ENCODE results near the gene TSGA10. TPM values are rescaled to one million over a fixed set of nuclear protein-coding genes. Genes with fewer than 3 reads are reported as not detected.

The TSGA10 gene
- total and polyA plus RNA-seq, 10 donors, result 2.5 to 14.0 (median 7.7) TPM

- TF ChIP-seq CTCF (IDR thresholded peaks at IDR 0.05 in 8 of 11, conservative IDR thresholded peaks at IDR 0.05 in 3 of 11) (no peak), POLR2AphosphoS5 (IDR thresholded peaks at IDR 0.05) (no peak), POLR2A (IDR thresholded peaks at IDR 0.05) (no peak)
- DNase-seq, result no peak
- no peak overlapping the region for H3K4me3 ChIP-seq
- no peak overlapping the region for H3K27ac ChIP-seq
- no peaks in the 10 kb centered on the region for H3K4me1 ChIP-seq
- H3K36me3 ChIP-seq, result no peaks in the 10 kb centered on the region
- intact Hi-C loops (cut with DNase I; ENCODE audit: low total_unique reads), result no loop called here
- no peaks in the 10 kb centered on the region for H3K9me3 ChIP-seq
- 70 to 82% (median 76%) methylated on average over 2 of the region's 2 CpGs for WGBS, 5 donors
- no peaks in the 10 kb centered on the region for H3K27me3 ChIP-seq (replicated peaks in 1 of 7)
Measured at GRCh38 chr2:99032001-99032400, 122.7 kb downstream of the TSGA10 start.

GRCh38 chr2:99031481-99031880 is 123.3 kb downstream of the TSGA10 start:
- Histone ChIP-seq H3K4me1 (no peaks in the 10 kb centered on the region), H3K4me3 (no peak overlapping the region), H3K36me3 (no peaks in the 10 kb centered on the region), H3K9me3 (peaks cover 0 to 3% (median 0%) of the 10 kb centered on the region in 8 donors), H3K27ac (no peak overlapping the region), H3K27me3 (replicated peaks in 1 of 7) (no peaks in the 10 kb centered on the region)
- WGBS, 5 donors, result 80 to 86% (median 82%) methylated on average over 3 of the region's 3 CpGs
- no peak for DNase-seq
- intact Hi-C loops (cut with DNase I; ENCODE audit: low total_unique reads), result no loop called here
- TF ChIP-seq CTCF (IDR thresholded peaks at IDR 0.05 in 8 of 11, conservative IDR thresholded peaks at IDR 0.05 in 3 of 11) (no peak), POLR2A (IDR thresholded peaks at IDR 0.05) (no peak), POLR2AphosphoS5 (IDR thresholded peaks at IDR 0.05) (no peak)

- no peaks in the 10 kb centered on the region for H3K36me3 ChIP-seq
- H3K27me3 ChIP-seq (replicated peaks in 1 of 7), result no peaks in the 10 kb centered on the region
- WGBS, 5 donors, result 70 to 83% (median 71%) methylated on average over 4 of the region's 4 CpGs
- H3K4me1 ChIP-seq, result no peaks in the 10 kb centered on the region
- no peak overlapping the region for H3K4me3 ChIP-seq
- no peak for DNase-seq
- H3K9me3 ChIP-seq, result peaks cover 0 to 15% (median 8%) of the 10 kb centered on the region in 8 donors
- TF ChIP-seq CTCF (IDR thresholded peaks at IDR 0.05 in 8 of 11, conservative IDR thresholded peaks at IDR 0.05 in 3 of 11) (no peak), POLR2AphosphoS5 (IDR thresholded peaks at IDR 0.05) (no peak), POLR2A (IDR thresholded peaks at IDR 0.05) (no peak)
- no peak overlapping the region for H3K27ac ChIP-seq
- intact Hi-C loops (cut with DNase I; ENCODE audit: low total_unique reads), result no loop called here
Measured at GRCh38 chr2:99028558-99028957, 126.2 kb downstream of the TSGA10 start.

- Histone ChIP-seq H3K9me3 (peaks cover 0 to 15% (median 8%) of the 10 kb centered on the region in 8 donors), H3K4me3 (no peak overlapping the region), H3K27ac (no peak overlapping the region), H3K4me1 (no peaks in the 10 kb centered on the region), H3K27me3 (replicated peaks in 1 of 7) (no peaks in the 10 kb centered on the region), H3K36me3 (no peaks in the 10 kb centered on the region)
- TF ChIP-seq CTCF (IDR thresholded peaks at IDR 0.05 in 8 of 11, conservative IDR thresholded peaks at IDR 0.05 in 3 of 11), result no peak
- no peak for TF ChIP-seq POLR2AphosphoS5 (IDR thresholded peaks at IDR 0.05)
- no peak for TF ChIP-seq POLR2A (IDR thresholded peaks at IDR 0.05)
- intact Hi-C loops (cut with DNase I; ENCODE audit: low total_unique reads), result no loop called here
- WGBS, 5 donors, result 65 to 71% (median 67%) methylated on average over 4 of the region's 4 CpGs
- no peak for DNase-seq
Measured at GRCh38 chr2:99027856-99028255, 126.9 kb downstream of the TSGA10 start.
